Suprapubic skin (tissue), 4 donors: ENCODE results near the gene LARP4B. TPM values are rescaled to one million over a fixed set of nuclear protein-coding genes. Genes with fewer than 3 reads are reported as not detected.

Experiments
- DNase-seq, 2 donors: peaks; one replicate each; pipeline ENCODE4 v3.0.0-alpha.2; 2019; ENCODE audit warnings: low spot score in 2 of 2
- H3K27ac ChIP-seq: fragments of 200-600 bp; sonication (generic); one replicate; pipeline ENCODE4 v1.5.1; 2019
- H3K27me3 ChIP-seq: fragments of 200-600 bp; sonication (generic); one replicate; pipeline ENCODE4 v1.5.1; 2019
- H3K36me3 ChIP-seq: fragments of 200-600 bp; sonication (generic); one replicate; pipeline ENCODE4 v1.5.1; 2019
- H3K4me1 ChIP-seq: fragments of 200-600 bp; sonication (generic); one replicate; pipeline ENCODE4 v1.5.1; 2019
- H3K4me3 ChIP-seq: fragments of 200-600 bp; sonication (generic); one replicate; pipeline ENCODE4 v1.5.1; 2019; ENCODE audit warnings: mild to moderate bottlenecking
- H3K9me3 ChIP-seq: fragments of 200-600 bp; sonication (generic); one replicate; pipeline ENCODE4 v1.5.1; 2019
- EP300 ChIP-seq: sonication (generic); formaldehyde crosslinking; IDR thresholded peaks from one replicate; pipeline ENCODE4 v1.6.1; 2017; ENCODE audit warnings: antibody characterized with exemption
- POLR2A ChIP-seq, 2 donors: fragments of 450-650 bp; IDR thresholded peaks; one replicate each; pipeline ENCODE4 v1.6.1; 2017; ENCODE audit warnings: antibody characterized with exemption in 2 of 2, mild to moderate bottlenecking in 2 of 2, moderate library complexity in 2 of 2
- POLR2AphosphoS5 ChIP-seq, 3 donors: sonication (generic); formaldehyde crosslinking; IDR thresholded peaks; one replicate each; pipeline ENCODE4 v1.6.1; 2017; ENCODE audit warnings: antibody characterized with exemption in 3 of 3
- WGBS: methylation state at CpG from one replicate; pipeline ENCODE4 v1.1.5; 2018; 5-methylcytosine and 5-hydroxymethylcytosine counted together
- total RNA-seq, 4 donors: library from RNA; depleted of rRNA; stranded (reverse); fragments of >200 nt; gene quantifications; one replicate each; pipeline ENCODE4 v1.1.0, GENCODE V29; 2016
- TF ChIP-seq, protein P1 (sequence below), 2 donors: fragments of 200-600 bp in 1 of 2; fragments of 450-650 bp in 1 of 2; sonication (generic) in 1 of 2; IDR thresholded peaks; one replicate each; pipeline ENCODE4 v1.5.1; 2016 to 2019; ENCODE audit warnings: antibody characterized with exemption in 2 of 2, mild to moderate bottlenecking in 1 of 2, moderate library complexity in 1 of 2

LARP4B gene
- total RNA-seq, 4 donors from 2014 or later: 53.5 to 100 (median 69.7) TPM

DNA sequence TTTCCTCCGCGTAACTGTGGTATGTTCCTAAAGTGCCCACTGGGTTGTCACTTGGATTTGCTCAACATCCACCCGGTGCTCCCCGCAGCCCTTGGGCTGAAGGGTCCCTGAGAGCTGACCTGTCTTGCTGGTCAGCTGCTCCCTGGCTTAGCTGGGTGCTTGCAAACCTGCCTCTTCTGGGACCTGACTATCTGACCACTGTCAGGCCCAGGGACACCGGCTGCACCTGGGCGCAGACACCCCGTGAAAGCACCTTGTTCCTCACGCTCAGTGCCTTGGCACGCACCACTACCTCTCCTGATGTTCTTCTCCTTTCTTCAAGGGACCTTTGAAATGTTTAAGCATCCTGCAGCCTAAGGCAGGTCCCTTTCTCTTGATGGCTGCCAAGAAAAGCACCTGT lies 26.6 kb upstream of the LARP4B start:
- H3K9me3 ChIP-seq: no peaks in the 10 kb centered on the region
- DNase-seq: no peak
- TF ChIP-seq POLR2A (IDR thresholded peaks at IDR 0.05) (no peak), EP300 (no peak), POLR2AphosphoS5 (IDR thresholded peaks at IDR 0.05) (no peak)
- TF ChIP-seq, protein P1, sequence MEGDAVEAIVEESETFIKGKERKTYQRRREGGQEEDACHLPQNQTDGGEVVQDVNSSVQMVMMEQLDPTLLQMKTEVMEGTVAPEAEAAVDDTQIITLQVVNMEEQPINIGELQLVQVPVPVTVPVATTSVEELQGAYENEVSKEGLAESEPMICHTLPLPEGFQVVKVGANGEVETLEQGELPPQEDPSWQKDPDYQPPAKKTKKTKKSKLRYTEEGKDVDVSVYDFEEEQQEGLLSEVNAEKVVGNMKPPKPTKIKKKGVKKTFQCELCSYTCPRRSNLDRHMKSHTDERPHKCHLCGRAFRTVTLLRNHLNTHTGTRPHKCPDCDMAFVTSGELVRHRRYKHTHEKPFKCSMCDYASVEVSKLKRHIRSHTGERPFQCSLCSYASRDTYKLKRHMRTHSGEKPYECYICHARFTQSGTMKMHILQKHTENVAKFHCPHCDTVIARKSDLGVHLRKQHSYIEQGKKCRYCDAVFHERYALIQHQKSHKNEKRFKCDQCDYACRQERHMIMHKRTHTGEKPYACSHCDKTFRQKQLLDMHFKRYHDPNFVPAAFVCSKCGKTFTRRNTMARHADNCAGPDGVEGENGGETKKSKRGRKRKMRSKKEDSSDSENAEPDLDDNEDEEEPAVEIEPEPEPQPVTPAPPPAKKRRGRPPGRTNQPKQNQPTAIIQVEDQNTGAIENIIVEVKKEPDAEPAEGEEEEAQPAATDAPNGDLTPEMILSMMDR (IDR thresholded peaks at IDR 0.05): no peak
- 89% methylated on average over 5 of the region's 9 CpGs for WGBS
- H3K27me3 ChIP-seq: peaks cover 13% of the 10 kb centered on the region
- no peaks in the 10 kb centered on the region for H3K4me1 ChIP-seq
- H3K4me3 ChIP-seq: no peak overlapping the region
- no peak overlapping the region for H3K27ac ChIP-seq
- no peaks in the 10 kb centered on the region for H3K36me3 ChIP-seq

DNA sequence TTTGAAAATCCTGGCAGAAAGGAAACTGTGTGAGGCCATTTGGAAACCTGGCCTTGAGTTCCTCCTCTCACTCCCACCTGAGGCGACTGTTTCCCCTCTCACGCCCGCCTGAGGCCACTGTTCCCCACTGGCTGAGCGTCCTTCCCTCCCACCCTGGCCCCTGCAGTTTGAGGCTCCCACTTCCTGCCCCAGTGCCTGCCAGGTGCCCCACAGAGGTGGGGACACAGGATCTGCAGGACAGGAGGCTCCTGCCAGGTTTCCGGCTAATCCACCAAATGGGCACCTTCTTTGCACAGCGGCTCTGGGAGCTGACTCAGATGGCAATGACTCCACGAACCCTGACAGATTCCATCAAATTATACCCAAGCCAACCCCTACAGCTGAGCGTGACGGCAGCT lies 24.3 kb upstream of the LARP4B start:
- TF ChIP-seq, protein P1 (IDR thresholded peaks at IDR 0.05): no peak
- TF ChIP-seq EP300 (no peak), POLR2A (IDR thresholded peaks at IDR 0.05) (no peak), POLR2AphosphoS5 (IDR thresholded peaks at IDR 0.05) (no peak)
- DNase-seq: no peak
- no peaks in the 10 kb centered on the region for H3K9me3 ChIP-seq
- H3K4me1 ChIP-seq: no peaks in the 10 kb centered on the region
- no peak overlapping the region for H3K27ac ChIP-seq
- H3K27me3 ChIP-seq: peaks cover 13% of the 10 kb centered on the region
- H3K4me3 ChIP-seq: no peak overlapping the region
- 76% methylated on average over 9 of the region's 9 CpGs for WGBS
- no peaks in the 10 kb centered on the region for H3K36me3 ChIP-seq

GRCh38 chr10:955127-955819 lies 23.8 kb upstream of the LARP4B start:
- TF ChIP-seq, protein P1 (IDR thresholded peaks at IDR 0.05): no peak
- no peak for TF ChIP-seq POLR2AphosphoS5 (IDR thresholded peaks at IDR 0.05)
- no peak overlapping the region for H3K27ac ChIP-seq

DNA sequence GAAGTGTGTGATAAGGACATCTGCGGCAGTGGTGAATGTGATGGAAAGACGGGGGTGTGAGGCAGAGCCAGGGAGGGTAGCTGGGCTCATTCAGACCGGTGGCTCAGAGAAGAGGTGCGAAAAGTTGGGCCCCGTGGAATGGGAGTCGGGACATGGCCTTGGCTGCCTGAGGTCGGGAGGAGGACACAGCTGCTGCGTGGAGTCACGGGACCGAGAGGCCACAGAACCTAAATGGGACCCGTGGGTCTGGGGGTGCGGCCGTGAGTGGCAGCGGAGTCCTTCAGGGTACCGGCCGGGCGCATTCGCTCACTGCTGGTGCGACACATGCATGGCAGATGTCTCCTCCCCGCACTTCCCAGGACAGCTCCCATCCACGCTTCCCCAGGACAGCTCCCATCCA lies 22.9 kb upstream of the LARP4B start:
- no peak overlapping the region for H3K4me3 ChIP-seq
- no peaks in the 10 kb centered on the region for H3K9me3 ChIP-seq
- no peak for TF ChIP-seq POLR2A (IDR thresholded peaks at IDR 0.05)
- no peak for TF ChIP-seq EP300
- TF ChIP-seq, protein P1 (IDR thresholded peaks at IDR 0.05): no peak
- TF ChIP-seq POLR2AphosphoS5 (IDR thresholded peaks at IDR 0.05): no peak
- no peak for DNase-seq
- peaks cover 13% of the 10 kb centered on the region for H3K27me3 ChIP-seq
- 74% methylated on average over 21 of the region's 21 CpGs for WGBS
- no peaks in the 10 kb centered on the region for H3K36me3 ChIP-seq
- H3K27ac ChIP-seq: no peak overlapping the region
- no peaks in the 10 kb centered on the region for H3K4me1 ChIP-seq

More at GRCh38 chr10:955127-955819, 23.8 kb upstream of the LARP4B start:
- DNase-seq: no peak
- Histone ChIP-seq H3K4me1 (no peaks in the 10 kb centered on the region), H3K36me3 (no peaks in the 10 kb centered on the region), H3K27me3 (peaks cover 13% of the 10 kb centered on the region), H3K9me3 (no peaks in the 10 kb centered on the region), H3K4me3 (no peak overlapping the region)
- 44% methylated on average over 12 of the region's 13 CpGs for WGBS

- 82% methylated on average over 8 of the region's 11 CpGs for WGBS
- DNase-seq: no peak
Observed at GRCh38 chr10:953836-954235, 22.3 kb upstream of the LARP4B start.

More at GRCh38 chr10:953836-954235, 22.3 kb upstream of the LARP4B start:
- H3K27me3 ChIP-seq: peaks cover 10% of the 10 kb centered on the region
- no peaks in the 10 kb centered on the region for H3K36me3 ChIP-seq
- TF ChIP-seq POLR2AphosphoS5 (IDR thresholded peaks at IDR 0.05) (no peak), POLR2A (IDR thresholded peaks at IDR 0.05) (no peak), EP300 (no peak)
- TF ChIP-seq, protein P1 (IDR thresholded peaks at IDR 0.05): no peak
- H3K4me1 ChIP-seq: no peaks in the 10 kb centered on the region
- no peaks in the 10 kb centered on the region for H3K9me3 ChIP-seq
- H3K27ac ChIP-seq: no peak overlapping the region
- no peak overlapping the region for H3K4me3 ChIP-seq
